Ureter (tissue), 1 donor: ENCODE data around the gene SLCO2B1. TPM values are rescaled to one million over a fixed set of nuclear protein-coding genes. Genes with fewer than 3 reads are reported as not detected.

Experiments
- DNase-seq: peaks from one replicate; pipeline ENCODE4 v3.0.0-alpha.2; 2020; ENCODE audit warnings: low spot score
- total RNA-seq: library from RNA; stranded (reverse); gene quantifications from one replicate; pipeline ENCODE4 v1.2.4, GENCODE V29; 2023
- donor health status: DM: yes; HTN: yes; CAD: no.

The SLCO2B1 gene
- total RNA-seq, 1 donor from 2014 or later, result 48.4 TPM

DNA sequence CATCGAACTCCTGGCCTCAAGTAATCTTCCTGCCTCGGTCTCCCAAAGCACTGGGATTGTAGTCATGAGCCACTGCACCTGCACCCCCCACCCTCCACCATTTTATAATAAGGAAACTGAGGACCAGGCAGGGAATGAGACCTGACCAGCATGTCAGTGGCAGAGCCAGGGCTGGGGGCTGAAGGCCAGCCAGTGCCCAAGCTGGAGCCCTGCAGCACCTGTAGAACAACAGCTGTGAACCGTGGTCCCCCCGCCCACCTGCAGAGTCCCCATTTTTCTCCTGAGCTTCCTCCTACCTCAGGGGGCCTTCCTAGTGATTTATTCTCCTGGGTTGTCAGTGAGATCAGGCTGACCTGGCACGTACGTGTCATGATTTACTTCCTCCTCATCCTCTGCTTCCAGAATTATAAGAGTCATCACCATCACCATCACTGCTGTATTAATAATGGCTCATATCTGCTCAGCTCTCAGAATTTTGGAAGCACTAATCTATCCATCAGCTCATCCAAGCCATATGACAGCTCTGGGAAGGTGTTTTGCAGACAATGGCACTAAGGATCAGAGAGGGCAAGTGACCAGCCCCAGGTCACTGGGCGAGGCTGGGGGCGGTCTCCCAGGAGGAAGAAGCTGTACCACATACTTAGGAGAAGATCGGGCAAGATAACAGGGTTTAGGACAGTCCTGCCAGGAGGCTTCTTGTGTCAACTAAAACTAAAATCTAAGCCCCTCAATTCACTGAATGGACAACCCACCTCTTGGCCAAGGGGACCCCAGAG is 5.5 kb upstream of the SLCO2B1 start:
- DNase-seq, result no peak

DNA sequence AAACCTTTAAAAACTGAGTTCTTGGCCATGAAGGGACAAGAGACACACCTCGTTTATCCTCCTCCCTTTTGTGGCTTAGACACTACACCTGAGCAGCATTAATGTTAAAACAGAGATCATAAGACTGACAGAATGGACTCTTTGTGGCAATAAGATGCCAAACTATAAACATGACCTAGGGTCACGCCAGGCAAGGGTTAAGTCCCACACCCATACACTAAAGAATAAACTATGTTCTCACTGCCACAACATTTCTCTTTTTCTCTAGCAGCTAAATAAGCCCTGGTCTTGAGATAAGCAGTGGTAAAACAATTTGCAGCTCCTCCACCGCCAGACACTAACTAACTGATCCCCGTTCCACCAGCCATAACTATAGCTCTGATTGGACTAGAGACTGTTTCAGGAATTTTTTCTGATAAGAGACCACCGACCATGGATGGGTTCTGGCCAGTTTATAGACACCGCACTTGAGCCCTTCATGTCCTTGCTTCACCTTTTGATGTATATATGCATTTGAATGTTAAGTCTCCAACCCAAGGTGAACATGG is 4.9 kb upstream of the SLCO2B1 start:
- DNase-seq, result no peak

DNA sequence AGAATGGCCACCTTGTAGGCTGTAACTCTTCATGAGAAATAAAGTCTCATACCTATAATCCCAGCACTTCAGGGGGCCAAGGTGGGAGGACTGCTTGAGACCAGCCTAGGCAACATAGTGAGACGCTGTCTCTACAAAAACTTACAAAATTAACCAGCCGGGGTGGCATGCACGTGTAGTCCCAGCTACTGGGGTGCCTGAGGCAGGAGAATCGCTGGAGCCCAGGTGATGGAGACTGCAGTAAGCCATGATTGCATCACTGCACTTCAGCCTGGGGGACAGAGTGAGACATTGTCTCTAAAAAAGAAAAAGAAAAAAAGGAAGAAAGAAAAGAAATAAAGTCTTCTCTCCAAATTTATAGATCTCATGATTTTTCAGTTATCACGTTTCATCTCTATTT is 4.2 kb upstream of the SLCO2B1 start:
- DNase-seq, result no peak

DNA sequence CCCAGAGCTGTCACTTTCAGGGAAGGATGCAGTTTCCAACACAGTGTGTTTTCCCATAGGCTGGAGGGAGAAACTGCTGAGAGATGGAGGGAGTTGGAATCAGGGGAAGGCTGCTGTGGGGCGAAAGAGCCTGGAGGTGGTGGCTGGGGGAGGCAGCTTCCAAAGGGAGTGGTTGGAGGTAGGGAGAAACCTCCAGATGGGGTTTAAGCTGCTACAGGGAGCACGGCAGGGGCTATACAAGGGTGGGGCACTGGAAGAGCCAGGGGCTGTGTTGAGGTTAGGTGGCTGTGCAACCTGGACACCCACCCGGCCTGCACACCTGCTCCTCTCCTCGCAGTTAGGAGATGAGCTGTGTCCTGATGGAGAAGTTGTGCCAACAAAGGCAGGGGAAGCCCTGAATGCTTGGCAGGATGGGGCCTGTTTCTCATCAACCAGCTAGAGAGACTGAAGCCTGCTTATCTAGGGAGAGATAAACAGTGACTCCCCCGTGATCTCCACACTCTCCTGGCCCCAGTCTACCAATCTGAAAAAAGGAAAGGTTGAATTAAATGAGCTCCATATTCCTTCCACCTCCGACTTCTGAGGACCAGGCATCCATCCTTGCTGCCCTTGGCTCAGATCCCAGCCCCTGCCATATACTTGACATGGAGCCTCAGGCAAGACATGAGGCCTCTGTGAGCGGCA is 3.6 kb upstream of the SLCO2B1 start:
- no peak for DNase-seq

DNA sequence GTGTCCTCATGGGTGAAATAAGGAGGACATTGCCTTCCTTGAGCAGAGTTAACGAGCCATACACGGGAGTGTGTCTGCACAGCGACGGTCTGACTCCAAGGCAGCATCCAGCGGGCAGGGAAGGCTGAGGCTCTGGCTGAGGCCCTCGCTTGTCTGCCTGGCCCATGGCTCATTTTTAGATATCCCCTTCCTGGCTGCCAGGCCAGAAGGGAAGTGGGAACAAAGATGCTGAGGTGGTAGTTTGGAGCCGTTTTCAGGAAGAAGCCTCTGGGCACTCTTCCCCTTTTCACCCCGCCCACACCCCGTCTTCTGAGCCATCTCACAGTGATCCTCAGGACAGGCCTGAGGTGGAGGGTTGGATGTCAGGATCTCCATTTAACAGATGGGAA is 3.0 kb upstream of the SLCO2B1 start:
- no peak for DNase-seq

DNA sequence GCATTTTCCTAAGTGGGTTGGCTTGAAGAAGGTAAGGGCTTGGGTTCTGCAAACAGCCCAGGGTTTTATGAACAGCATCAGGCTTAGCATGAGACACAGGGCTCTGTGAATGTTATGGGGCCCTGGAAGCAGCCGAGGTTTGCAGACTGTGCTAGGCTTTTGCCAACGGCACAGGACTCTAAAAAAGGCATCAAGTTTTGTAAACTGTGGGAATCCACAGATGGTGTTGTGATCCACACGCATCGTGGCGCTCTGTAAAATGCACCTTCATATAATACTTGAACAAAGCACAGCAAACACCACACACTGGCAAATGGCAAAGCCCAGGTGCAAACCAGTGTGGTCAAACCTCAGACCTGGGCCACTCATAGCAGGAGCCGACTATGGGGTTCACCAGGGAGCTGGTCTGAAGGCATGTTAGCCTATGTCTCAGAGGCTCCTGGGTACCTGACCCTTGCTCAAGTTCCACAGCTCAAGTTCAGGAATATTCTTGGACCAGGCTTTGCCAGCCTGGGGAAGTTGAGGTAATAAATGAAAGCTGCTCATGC is 2.4 kb upstream of the SLCO2B1 start:
- no peak for DNase-seq

DNA sequence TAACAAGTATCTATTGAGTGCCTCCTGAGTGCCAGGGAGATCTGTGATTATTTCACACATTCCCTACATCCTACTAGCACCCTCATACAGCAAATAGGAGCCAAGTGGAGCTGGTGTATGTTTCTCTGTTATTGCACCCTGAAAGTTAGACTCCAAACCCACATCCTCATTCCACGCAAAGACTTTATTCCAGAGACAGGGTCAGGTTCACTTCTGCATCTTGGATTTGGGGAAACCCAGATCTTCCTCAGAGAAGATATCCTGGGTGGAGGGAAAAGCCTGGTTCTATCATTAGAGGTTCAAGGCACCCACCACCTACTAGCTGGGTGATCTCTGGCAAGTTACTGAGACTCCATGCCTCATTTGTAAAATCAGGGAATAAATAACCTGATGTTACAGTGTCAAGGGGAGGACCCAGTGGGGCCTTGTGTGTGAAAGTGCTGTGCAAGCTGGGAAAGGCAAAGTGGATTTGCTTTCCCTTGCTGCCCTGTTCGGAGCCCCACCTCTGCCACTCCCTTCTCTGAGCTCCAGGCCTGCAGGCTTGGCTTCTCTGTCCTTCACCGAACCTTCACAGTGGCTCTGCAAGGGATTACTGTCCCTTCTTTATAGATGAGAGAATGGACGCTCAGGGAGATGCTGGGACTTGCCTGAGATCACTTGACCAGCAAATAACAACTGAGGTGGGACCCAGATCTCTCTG is 991 bp upstream of the SLCO2B1 start:
- DNase-seq, result no peak

DNA sequence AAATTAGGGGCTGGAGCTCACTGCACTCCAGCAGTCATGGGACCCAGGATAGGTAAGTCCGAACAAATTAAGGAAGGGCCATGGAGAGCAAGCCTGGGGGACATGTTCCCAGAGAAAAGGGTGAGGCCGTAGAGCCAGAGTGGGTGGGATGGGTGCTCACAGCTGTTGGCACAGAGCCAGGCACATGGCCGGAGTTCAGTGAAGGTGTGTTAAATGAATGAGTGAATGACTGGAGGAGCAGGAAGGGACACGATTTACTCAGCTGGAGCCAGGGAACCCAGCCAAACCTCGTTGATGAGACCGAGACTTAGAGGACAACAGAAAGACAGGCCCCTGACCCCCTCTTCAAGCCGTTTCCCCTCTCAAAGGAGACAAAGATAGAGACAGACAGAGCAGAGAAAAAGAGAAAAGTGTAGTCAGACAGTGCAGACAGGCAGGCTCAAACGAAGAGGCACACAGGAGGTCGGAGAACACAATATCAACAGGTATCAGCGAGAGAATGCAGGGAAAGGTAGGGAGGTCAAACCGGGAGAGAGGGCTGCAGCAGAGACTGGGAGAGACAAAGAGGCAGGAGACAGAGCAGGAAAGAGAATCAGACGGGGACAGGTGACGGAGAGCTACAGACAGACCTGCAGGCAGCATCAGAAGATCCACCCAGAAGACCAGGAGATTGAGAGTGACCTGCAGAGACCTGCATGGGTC is 590 bp downstream of the SLCO2B1 start:
- no peak for DNase-seq

DNA sequence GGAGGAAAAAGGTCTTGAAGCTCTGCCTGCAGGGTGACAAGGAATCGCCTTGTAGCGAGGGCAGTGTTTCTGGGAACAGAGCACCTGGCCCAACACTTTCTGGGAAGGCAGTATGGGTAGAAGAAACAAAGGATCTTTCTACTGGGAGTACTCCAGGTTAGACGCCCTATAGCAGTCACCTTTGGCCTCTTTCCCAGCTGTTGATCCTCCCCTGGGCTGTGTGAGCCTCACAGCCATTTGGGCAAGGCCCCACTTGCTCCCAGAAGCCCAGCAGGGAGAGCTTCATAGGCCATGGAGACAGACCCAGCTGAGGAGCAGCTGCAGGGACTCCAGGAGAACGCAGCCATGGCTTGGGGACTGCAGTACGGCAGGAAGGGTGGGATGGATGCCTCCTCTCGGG is 1.2 kb downstream of the SLCO2B1 start:
- DNase-seq, result no peak

DNA sequence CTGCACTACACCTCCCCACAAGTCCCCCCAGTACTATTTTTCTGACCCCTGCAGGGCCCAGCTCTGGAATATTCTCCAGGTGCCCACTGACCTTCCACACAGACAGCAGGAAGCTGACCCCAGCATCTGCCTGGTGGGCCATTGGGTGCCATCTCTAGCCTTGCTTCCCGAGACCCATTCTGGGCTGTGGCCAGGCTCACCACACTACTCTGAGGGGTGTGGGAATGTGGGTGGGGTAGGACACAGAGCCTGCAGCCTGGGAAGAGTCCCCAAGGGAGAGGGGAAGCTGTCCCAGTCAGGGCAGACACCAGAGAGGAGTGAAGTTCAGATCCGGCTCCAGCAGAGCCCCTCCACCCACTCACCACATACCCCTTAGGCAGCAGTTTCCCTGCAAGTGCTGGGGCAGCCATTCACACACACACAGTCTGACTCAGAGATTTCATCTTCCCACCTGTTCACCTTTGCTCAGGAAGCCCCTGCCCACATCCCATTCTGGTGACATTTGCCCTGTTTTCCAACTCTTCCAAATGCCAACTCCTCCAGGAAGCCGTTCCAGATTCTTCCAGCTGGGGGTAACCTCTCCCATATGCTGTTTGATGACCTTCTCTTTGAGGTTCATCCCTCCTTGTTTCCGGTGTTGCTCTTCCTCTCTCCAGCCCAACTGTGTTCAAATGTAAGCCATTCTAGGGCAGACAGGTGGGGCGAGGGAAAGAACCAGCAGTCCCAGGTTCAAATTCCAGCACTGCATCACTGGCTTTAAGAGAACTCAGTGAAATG is 1.9 kb downstream of the SLCO2B1 start:
- no peak for DNase-seq

DNA sequence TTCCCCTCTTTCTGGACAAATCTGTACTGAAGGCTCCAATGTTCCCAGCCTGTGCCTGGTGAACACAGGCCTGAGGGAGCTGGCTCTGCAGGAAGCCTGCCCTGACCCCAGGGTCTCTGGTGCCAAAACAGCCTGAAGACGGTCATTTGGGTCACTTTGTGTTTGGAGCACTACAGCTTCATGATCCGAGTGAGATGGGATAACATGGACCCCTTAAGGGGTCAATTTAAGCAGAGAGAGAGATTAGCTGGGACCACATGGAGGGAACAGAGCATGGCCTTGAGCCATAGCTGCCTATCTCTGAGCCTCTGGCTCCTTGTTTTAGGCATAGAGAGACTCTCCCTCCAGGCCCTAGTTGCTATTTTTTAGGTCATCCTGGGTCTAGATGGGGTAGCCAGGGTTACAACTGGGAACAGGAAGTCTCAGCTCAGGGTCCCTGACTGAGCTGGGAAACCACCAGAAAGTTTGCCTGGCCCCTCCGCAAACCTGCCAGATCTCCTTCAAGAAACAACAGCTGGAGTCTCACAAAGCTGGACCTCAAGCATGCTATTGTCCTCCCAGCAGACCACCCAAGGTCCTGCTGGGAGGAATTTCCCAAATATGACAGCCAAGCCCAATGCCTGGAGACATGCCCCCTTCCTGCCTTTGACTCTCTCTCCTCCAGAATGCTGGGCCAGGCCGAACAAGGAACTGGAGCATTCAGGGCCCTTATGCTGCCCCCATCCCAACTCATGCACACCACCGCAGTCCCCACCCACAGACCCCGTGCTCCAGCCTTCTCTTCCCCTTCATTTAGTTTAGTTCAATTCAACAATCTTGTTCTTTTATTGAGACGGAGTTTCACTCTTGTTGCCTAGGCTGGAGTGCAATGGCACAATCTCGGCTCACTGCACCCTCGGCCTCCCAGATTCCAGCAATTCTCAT is 4.0 kb downstream of the SLCO2B1 start:
- no peak for DNase-seq

DNA sequence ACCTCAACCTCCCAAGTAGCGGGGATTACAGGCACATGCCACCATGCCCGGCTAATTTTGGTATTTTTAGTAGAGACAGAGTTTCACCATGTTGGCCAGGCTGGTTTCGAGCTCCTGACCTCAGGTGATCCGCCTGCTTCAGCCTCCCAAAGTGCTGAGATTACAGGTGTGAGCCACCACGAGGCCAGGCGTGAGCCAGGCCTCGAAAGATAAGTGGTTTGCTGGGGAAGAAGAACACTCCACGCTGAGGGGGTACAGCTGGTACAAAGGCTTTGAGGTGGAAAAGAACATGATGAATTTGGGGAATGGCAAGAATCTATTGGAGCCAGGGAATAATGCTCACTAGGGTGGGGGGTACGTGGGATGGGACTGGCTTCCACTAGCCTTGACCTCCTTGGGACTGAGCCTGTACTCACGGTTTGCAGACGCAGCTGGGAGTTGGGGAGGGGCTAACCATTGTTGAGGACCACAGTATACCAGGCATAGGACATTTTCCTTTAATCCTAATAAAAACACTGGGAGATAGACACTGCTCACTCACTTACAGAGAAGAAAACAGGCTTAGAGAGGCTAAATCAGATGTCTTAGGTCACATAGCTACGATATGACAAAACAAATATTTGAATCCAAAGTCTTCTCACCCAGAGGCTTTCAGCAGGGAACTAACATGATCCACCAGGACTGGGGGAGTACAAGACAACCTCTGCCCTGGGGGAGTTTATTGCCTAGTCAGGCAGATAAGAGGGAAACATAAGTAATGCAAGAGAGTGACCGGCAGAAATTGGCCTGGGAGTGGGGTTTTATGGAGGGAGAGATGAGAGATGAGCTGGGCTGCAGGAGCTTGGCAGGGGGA is 4.9 kb downstream of the SLCO2B1 start:
- no peak for DNase-seq

DNA sequence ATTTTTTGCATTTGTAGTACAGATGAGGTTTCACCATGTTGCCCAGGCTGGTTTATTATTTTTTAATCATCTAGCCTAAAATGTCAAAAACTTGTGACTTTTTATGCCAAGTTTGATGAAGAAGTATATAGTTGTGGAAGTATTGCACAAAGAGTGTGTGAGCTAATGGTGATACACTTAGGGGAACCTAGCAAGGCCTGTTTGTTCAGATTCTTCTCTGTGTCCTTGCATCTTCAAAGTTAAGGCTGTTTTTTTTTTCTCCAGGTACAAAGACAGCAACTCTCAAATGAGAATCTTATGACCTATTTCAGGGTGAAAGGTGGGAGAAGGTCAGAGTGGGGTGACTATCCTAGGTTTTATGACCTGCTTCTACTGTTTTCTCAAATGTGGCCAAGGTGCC is 7.3 kb downstream of the SLCO2B1 start:
- no peak for DNase-seq

DNA sequence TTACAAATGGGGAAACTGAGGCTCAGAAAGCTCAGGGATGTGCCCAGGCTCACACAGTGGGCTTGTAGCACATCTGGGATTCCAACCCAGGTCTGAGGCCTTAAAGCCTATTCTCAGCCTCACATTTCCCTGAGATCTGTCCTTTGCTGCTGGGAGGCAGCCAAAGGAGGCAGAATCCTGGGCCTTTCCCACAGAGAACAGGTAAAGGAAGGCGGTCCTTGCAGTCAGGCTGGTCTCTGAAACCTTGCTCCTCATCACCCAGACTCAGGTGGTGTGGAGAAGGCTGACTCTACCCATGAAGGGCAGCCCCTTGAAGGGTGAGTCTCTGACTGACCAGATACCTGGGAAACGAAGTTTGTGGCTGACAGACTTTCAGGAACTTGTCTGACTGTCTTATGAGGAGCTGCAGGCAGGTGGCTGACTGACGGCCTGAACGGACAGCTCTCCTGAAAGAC is 7.8 kb downstream of the SLCO2B1 start:
- DNase-seq, result no peak

DNA sequence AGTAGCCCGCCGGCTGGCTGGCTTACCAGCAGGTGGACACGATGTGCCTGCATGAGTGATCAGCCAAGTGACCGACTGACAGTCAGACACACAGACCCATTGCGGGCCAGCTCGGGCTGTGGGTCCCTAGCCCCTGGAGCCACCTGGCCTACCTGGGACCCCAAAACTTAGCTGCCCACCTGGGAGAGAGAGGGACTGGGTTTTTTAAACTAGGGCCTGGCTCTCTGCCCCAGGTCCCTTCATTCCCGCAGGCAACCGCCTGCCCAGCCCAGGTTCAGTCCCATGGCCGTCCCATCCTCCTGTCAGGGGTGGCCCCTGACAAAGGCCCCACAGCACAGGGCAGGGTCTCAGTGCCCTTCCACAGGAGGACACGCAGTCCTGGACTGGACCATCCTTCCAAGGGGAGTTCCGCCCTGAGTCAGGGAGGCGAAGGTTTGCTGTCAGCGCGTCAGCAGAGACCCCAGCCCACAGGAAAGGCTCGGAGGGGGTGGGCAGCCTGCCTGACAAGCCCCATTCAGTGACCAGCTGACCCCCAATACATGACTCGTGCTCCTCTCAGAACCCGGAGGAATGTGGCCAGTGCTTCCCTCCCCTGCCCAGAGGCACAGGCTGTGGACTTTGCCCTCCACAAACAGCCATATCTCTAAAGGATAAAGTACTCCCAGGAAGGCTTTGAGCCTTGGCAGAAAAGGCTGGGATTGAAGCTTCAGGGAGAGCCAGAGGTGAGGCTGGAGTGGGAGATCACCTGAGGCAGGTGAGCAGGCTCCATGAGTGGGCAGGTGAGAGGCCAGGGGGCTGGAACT is 8.4 kb downstream of the SLCO2B1 start:
- no peak for DNase-seq

DNA sequence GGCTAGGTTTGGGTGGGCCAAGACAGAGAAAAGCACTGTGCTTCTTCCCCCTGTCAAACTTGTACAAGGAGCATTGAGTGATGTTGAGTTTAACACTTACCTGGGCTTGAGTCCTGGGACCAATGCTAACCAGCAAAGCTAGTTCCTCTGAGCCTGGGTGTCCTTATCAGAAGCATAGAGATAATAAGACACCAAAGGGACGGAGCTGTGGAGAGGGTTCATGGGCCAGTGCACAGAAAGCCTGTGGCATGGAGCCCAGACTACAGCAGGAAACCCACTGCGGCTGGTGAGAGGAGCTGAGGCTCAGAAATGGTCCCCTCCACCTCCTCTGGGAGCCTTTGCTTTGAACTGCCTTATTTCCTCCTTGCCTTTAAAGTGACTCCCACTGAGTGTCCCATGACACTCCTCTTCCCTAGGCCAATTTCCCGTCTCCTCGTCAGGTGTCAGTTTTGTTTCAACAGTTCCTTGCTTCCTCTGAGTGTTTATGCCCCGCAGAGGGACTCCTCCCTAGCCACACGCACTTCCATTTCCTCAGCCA is 9.4 kb downstream of the SLCO2B1 start:
- no peak for DNase-seq

DNA sequence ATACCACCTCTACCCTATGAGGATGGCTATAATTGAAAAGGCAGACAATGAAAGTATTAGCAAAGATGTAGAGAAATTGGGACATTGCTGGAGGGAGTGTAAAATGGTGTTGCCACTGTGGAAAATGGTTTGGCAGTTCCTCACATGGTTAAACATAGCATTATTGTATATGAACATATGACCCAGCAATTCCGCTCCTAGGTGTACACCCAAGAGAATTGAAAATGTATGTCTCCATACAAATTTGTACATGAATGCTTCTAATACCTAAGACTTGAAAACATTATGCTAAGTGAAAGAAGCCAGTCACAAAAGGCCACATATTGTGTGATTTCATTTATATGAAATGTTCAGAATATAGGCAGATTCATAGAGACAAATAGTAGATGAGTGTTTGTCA is 10.0 kb downstream of the SLCO2B1 start:
- DNase-seq, result no peak
